ENCODE measurements around the gene TBCK. TPM values are rescaled to one million over a fixed set of nuclear protein-coding genes. Genes with fewer than 3 reads are reported as not detected.

The TBCK gene
- total RNA-seq, 4 donors from 2014 or later = 37.4 to 97.1 (median 48.3) TPM

- TF ChIP-seq CTCF (IDR thresholded peaks at IDR 0.05) (no peak), POLR2A (IDR thresholded peaks at IDR 0.05) (no peak)
- Histone ChIP-seq H3K4me1 (no peaks in the 10 kb centered on the region), H3K27ac (no peak overlapping the region), H3K9me3 (no peaks in the 10 kb centered on the region), H3K36me3 (no peaks in the 10 kb centered on the region), H3K4me3 (no peak overlapping the region), H3K27me3 (no peaks in the 10 kb centered on the region)
- no peak for DNase-seq
- intact Hi-C loops (cut with DNase I; ENCODE audit: low total_unique reads) = no loop called here
Measured at GRCh38 chr4:106355193-106355592, 39.2 kb upstream of the TBCK start.

- Histone ChIP-seq H3K4me1 (no peaks in the 10 kb centered on the region), H3K27ac (no peak overlapping the region), H3K4me3 (no peak overlapping the region), H3K27me3 (no peaks in the 10 kb centered on the region), H3K9me3 (no peaks in the 10 kb centered on the region), H3K36me3 (no peaks in the 10 kb centered on the region)
- TF ChIP-seq POLR2A (IDR thresholded peaks at IDR 0.05) (no peak), CTCF (IDR thresholded peaks at IDR 0.05) (no peak)
- intact Hi-C loops (cut with DNase I; ENCODE audit: low total_unique reads) = no loop called here
- no peak for DNase-seq
Measured at GRCh38 chr4:106353786-106354185, 37.8 kb upstream of the TBCK start.

GRCh38 chr4:106351016-106351415 is 35.0 kb upstream of the TBCK start:
- Histone ChIP-seq H3K4me1 (no peaks in the 10 kb centered on the region), H3K4me3 (no peak overlapping the region), H3K27ac (no peak overlapping the region), H3K36me3 (no peaks in the 10 kb centered on the region), H3K9me3 (no peaks in the 10 kb centered on the region), H3K27me3 (no peaks in the 10 kb centered on the region)
- TF ChIP-seq POLR2A (IDR thresholded peaks at IDR 0.05) (no peak), CTCF (IDR thresholded peaks at IDR 0.05) (no peak)
- DNase-seq = no peak
- intact Hi-C loops (cut with DNase I; ENCODE audit: low total_unique reads) = no loop called here

- Histone ChIP-seq H3K4me1 (no peaks in the 10 kb centered on the region), H3K9me3 (no peaks in the 10 kb centered on the region), H3K27me3 (no peaks in the 10 kb centered on the region), H3K27ac (no peak overlapping the region), H3K4me3 (no peak overlapping the region), H3K36me3 (no peaks in the 10 kb centered on the region)
- TF ChIP-seq CTCF (IDR thresholded peaks at IDR 0.05) (no peak), POLR2A (IDR thresholded peaks at IDR 0.05) (no peak)
- no peak for DNase-seq
- intact Hi-C loops (cut with DNase I; ENCODE audit: low total_unique reads) = no loop called here
Measured at GRCh38 chr4:106347167-106347566, 31.2 kb upstream of the TBCK start.

GRCh38 chr4:106344647-106344970 is 28.6 kb upstream of the TBCK start:
- Histone ChIP-seq H3K27me3 (no peaks in the 10 kb centered on the region), H3K27ac (no peak overlapping the region), H3K9me3 (no peaks in the 10 kb centered on the region), H3K4me3 (no peak overlapping the region), H3K4me1 (no peaks in the 10 kb centered on the region), H3K36me3 (no peaks in the 10 kb centered on the region)
- TF ChIP-seq CTCF (IDR thresholded peaks at IDR 0.05) (no peak), POLR2A (IDR thresholded peaks at IDR 0.05) (no peak)
- intact Hi-C loops (cut with DNase I; ENCODE audit: low total_unique reads) = no loop called here
- DNase-seq = no peak

Data from uterus (tissue), 4 donors.